HepG2 (cell line): ENCODE measurements around the gene SLAMF8. TPM values are rescaled to one million over a fixed set of nuclear protein-coding genes. Genes with fewer than 3 reads are reported as not detected.

Experiments used
- ATAC-seq: fragments of 200-7000 bp; cut with Tn5 transposase; 3 replicates; pipeline ENCODE4 v1.9.1; 2020; ENCODE audit warnings: mild to moderate bottlenecking, moderate library complexity
- BruUV-seq: library from RNA; stranded (reverse); fragments of 400-500 nt; replicated peaks from 2 replicates; lab custom pipeline; 2021; lab: Mats Ljungman, UMichigan
- CTCF ChIA-PET: fragments of 300-600 bp; formaldehyde crosslinking; extraction: SDS; loops from one replicate; lab custom pipeline; 2021; ENCODE audit warnings: low total read pairs, inconsistent platforms, low intra/inter-chr PET ratio; lab: Yijun Ruan, JAX
- POLR2A ChIA-PET: fragments of 350-600 bp; sonication (Branson Sonifier 250); formaldehyde crosslinking; loops from one replicate; lab custom pipeline; 2020; ENCODE audit warnings: antibody characterized with exemption, inconsistent platforms; lab: Yijun Ruan, JAX
- DNase-seq: peaks from one replicate; pipeline ENCODE4 v3.0.0-alpha.2; 2015; ENCODE audit warnings: low spot score
- FAIRE-seq: peaks from 3 replicates; lab custom pipeline; 2011; peaks lifted over from hg19 to GRCh38; lab: Jason Lieb, UNC
- H2AFZ ChIP-seq: one replicate; pipeline ENCODE4 v1.6.1; 2011; ENCODE audit warnings: low read length, inconsistent platforms
- H3K27ac ChIP-seq: fragments of 300-600 bp; 3 replicates; pipeline ENCODE4 v1.8.0; 2011; ENCODE audit warnings: mixed run types, mild to moderate bottlenecking, mixed read lengths, low read length, inconsistent platforms; ENCODE audit not compliant: insufficient read depth; ENCODE audit errors: extremely low read length
- H3K27me3 ChIP-seq, 2 experiments: fragments of 200-600 bp in 1 of 2; 2 replicates in 1 of 2; 3 replicates in 1 of 2; pipeline versions ENCODE4 v1.6.0 to v1.8.0; 2011; ENCODE audit warnings: low read length in 2 of 2, mild to moderate bottlenecking in 2 of 2, moderate library complexity in 2 of 2, inconsistent platforms in 1 of 2; ENCODE audit not compliant: insufficient read depth in 2 of 2, control insufficient read depth in 1 of 2
- H3K36me3 ChIP-seq, 2 experiments: fragments of 200-600 bp in 1 of 2; replicated peaks in 1 of 2; 2 replicates in 1 of 2; 3 replicates in 1 of 2; pipeline versions ENCODE4 v1.5.1 to v1.8.0; 2011; ENCODE audit warnings: low read length in 2 of 2, inconsistent platforms in 1 of 2; ENCODE audit not compliant: insufficient read depth in 2 of 2, control insufficient read depth in 1 of 2
- H3K4me1 ChIP-seq: 2 replicates; pipeline ENCODE4 v1.5.1; 2012; ENCODE audit warnings: low read length, inconsistent platforms; ENCODE audit not compliant: insufficient read depth
- H3K4me2 ChIP-seq: 2 replicates; pipeline ENCODE4 v1.6.0; 2011; ENCODE audit warnings: low read depth, low read length, inconsistent platforms
- H3K4me3 ChIP-seq, 3 experiments: fragments of 200-600 bp in 1 of 3; sonication (generic), shearing (Covaris generic) in 1 of 3; replicated peaks in 1 of 3; 2 replicates each; pipeline ENCODE4 v1.5.1; 2011 to 2016; ENCODE audit warnings: low read length in 3 of 3, inconsistent platforms in 2 of 3, low read depth in 2 of 3, mild to moderate bottlenecking in 2 of 3, control low read depth in 1 of 3, mixed read lengths in 1 of 3; ENCODE audit not compliant: insufficient read depth in 1 of 3
- H3K79me2 ChIP-seq: one replicate; pipeline ENCODE4 v1.6.1; 2011; ENCODE audit warnings: low read length, inconsistent platforms; ENCODE audit not compliant: insufficient read depth
- H3K9ac ChIP-seq: 2 replicates; pipeline ENCODE4 v1.6.0; 2011; ENCODE audit warnings: mild to moderate bottlenecking, low read depth, low read length, inconsistent platforms; ENCODE audit not compliant: insufficient read depth
- H3K9me3 ChIP-seq: 2 replicates; pipeline ENCODE4 v1.5.1; 2012; ENCODE audit warnings: mild to moderate bottlenecking, low read length
- H4K20me1 ChIP-seq: 2 replicates; pipeline ENCODE4 v1.6.0; 2011; ENCODE audit warnings: inconsistent platforms, mild to moderate bottlenecking, low read length, moderate library complexity; ENCODE audit not compliant: insufficient read depth
- AGO1 ChIP-seq: fragments of 200-400 bp; formaldehyde crosslinking; IDR thresholded peaks from 2 replicates; pipeline ENCODE4 v1.6.1; 2017; ENCODE audit warnings: mild to moderate bottlenecking, low read depth, low read length, moderate library complexity; ENCODE audit not compliant: poor library complexity, severe bottlenecking
- MZF1 ChIP-seq: sonication (generic); formaldehyde crosslinking; IDR thresholded peaks from 2 replicates; pipeline ENCODE4 v1.8.1; 2023; ENCODE audit warnings: mild to moderate bottlenecking, missing genetic modification reagents, borderline replicate concordance
- SP2 ChIP-seq: sonication (generic); formaldehyde crosslinking; IDR thresholded peaks from 2 replicates; pipeline ENCODE4 v1.5.1; 2020; ENCODE audit warnings: mild to moderate bottlenecking, missing genetic modification reagents
- ZBTB42 ChIP-seq: sonication (generic); formaldehyde crosslinking; IDR thresholded peaks from 2 replicates; pipeline ENCODE4 v1.5.0; 2020; ENCODE audit warnings: mild to moderate bottlenecking, missing genetic modification reagents
- ZNF552 ChIP-seq: sonication (generic); formaldehyde crosslinking; IDR thresholded peaks from 2 replicates; pipeline ENCODE4 v1.9.0; 2022; ENCODE audit warnings: missing genetic modification reagents, mild to moderate bottlenecking, borderline replicate concordance
- ZNF629 ChIP-seq: sonication (generic); formaldehyde crosslinking; conservative IDR thresholded peaks from 2 replicates; pipeline ENCODE4 v1.5.0; 2020; ENCODE audit warnings: missing genetic modification reagents
- ZNF841 ChIP-seq: sonication (generic); formaldehyde crosslinking; IDR thresholded peaks from 2 replicates; pipeline ENCODE4 v1.8.1; 2023; ENCODE audit warnings: missing genetic modification reagents, borderline replicate concordance
- ZSCAN12 ChIP-seq: sonication (generic); formaldehyde crosslinking; IDR thresholded peaks from 2 replicates; pipeline ENCODE4 v1.9.0; 2021; ENCODE audit warnings: mild to moderate bottlenecking, missing genetic modification reagents
- WGBS: methylation state at CpG from one replicate; pipeline ENCODE4 v1.1.6; 2017; ENCODE audit warnings: low lambda C conversion rate; 5-methylcytosine and 5-hydroxymethylcytosine counted together
- in situ Hi-C: cut with HindIII; loops from 2 replicates; pipeline ENCODE4 v1.10.0; 2017; ENCODE audit warnings: low pct_unique_long_range_greater_than_20kb; ENCODE audit not compliant: extremely low pct_ligation_motif_present
- intact Hi-C: fragments of 100-400 bp; cut with micrococcal nuclease; formaldehyde crosslinking; loops from one replicate; pipeline ENCODE4 v1.10.0; 2022; ENCODE audit not compliant: unreplicated experiment
- polyA plus RNA-seq, 8 experiments: library from polyadenylated mRNA; depleted of rRNA in 3 of 8; stranded (reverse) in 7 of 8; unstranded in 1 of 8; fragments of >200 nt; fragmentation: Illumina TruSeq in 4 of 8; extraction: Trizol in 4 of 8; gene quantifications; 2 replicates each; pipeline versions ENCODE4 v1.2.1 to v1.2.3, GENCODE V29; 2011 to 2016; ENCODE audit warnings: low read depth in 4 of 8, missing spikeins in 1 of 8, mixed read lengths in 1 of 8; ENCODE audit not compliant: insufficient read depth in 1 of 8
- total RNA-seq, 5 experiments: library from RNA; depleted of rRNA; stranded (reverse); fragments of >200 nt; fragmentation: Illumina TruSeq; extraction: Trizol; gene quantifications; 2 replicates each; pipeline ENCODE4 v1.2.3, GENCODE V29; 2016; ENCODE audit warnings: low read depth in 1 of 5
- TF ChIP-seq, protein P1 (sequence below): sonication (generic); formaldehyde crosslinking; IDR thresholded peaks from 2 replicates; pipeline ENCODE4 v1.5.1; 2020; ENCODE audit warnings: mild to moderate bottlenecking, missing genetic modification reagents, borderline replicate concordance

The SLAMF8 gene
- total and polyA plus RNA-seq, 2 of the 13 experiments (the other 11 are each of a cell fraction or from before 2014, with no cell fraction given) = not detected

DNA sequence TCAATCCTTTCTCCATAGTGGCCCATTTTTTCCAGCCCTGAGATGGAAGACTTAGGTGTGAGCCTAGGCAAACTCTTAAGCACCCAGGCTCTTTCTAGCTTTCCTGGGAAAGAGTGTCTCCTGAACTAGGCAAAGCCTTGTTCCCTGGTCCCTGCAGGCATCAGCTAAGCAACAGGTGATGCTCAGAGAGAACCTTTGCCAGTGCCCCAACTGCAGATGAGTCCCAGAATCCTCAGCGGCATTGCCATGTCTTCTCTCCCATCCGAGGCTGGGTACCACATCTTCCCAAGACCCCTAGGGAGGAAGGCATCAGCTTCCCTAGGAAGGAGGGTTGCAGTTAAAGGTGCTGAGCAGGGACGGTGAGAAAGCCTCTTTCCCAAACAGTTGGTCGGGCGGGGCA is 44.0 kb downstream of the SLAMF8 start:
- Histone ChIP-seq H3K4me2 (no peak overlapping the region), H4K20me1 (no peaks in the 10 kb centered on the region), H3K79me2 (no peaks in the 10 kb centered on the region), H3K4me1 (no peaks in the 10 kb centered on the region), H3K9ac (no peak overlapping the region), H3K4me3 (no peak overlapping the region), H3K27ac (no peak overlapping the region), H3K27me3 (peaks cover 5 to 12% of the 10 kb centered on the region in 2 experiments; a peak in 4 of 5 replicates), H2AFZ (no peak overlapping the region), H3K36me3 (no peaks in the 10 kb centered on the region), H3K9me3 (no peaks in the 10 kb centered on the region)
- 0% methylated on average over 4 of the region's 5 CpGs for whole genome bisulfite sequencing
- FAIRE-seq (no peak), DNase-seq (no peak), ATAC-seq (no peak)
- no peak for TF ChIP-seq ZNF629 (CRISPR knock-in tag)
- TF ChIP-seq, protein P1, sequence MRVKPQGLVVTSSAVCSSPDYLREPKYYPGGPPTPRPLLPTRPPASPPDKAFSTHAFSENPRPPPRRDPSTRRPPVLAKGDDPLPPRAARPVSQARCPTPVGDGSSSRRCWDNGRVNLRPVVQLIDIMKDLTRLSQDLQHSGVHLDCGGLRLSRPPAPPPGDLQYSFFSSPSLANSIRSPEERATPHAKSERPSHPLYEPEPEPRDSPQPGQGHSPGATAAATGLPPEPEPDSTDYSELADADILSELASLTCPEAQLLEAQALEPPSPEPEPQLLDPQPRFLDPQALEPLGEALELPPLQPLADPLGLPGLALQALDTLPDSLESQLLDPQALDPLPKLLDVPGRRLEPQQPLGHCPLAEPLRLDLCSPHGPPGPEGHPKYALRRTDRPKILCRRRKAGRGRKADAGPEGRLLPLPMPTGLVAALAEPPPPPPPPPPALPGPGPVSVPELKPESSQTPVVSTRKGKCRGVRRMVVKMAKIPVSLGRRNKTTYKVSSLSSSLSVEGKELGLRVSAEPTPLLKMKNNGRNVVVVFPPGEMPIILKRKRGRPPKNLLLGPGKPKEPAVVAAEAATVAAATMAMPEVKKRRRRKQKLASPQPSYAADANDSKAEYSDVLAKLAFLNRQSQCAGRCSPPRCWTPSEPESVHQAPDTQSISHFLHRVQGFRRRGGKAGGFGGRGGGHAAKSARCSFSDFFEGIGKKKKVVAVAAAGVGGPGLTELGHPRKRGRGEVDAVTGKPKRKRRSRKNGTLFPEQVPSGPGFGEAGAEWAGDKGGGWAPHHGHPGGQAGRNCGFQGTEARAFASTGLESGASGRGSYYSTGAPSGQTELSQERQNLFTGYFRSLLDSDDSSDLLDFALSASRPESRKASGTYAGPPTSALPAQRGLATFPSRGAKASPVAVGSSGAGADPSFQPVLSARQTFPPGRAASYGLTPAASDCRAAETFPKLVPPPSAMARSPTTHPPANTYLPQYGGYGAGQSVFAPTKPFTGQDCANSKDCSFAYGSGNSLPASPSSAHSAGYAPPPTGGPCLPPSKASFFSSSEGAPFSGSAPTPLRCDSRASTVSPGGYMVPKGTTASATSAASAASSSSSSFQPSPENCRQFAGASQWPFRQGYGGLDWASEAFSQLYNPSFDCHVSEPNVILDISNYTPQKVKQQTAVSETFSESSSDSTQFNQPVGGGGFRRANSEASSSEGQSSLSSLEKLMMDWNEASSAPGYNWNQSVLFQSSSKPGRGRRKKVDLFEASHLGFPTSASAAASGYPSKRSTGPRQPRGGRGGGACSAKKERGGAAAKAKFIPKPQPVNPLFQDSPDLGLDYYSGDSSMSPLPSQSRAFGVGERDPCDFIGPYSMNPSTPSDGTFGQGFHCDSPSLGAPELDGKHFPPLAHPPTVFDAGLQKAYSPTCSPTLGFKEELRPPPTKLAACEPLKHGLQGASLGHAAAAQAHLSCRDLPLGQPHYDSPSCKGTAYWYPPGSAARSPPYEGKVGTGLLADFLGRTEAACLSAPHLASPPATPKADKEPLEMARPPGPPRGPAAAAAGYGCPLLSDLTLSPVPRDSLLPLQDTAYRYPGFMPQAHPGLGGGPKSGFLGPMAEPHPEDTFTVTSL (CRISPR knock-in tag) = no peak
- intact Hi-C loops (no loop called here), in situ Hi-C loops (no loop called here)
- no TSS peak for BruUV-seq
- ChIA-PET CTCF (no interaction called here), POLR2A (no interaction called here)

DNA sequence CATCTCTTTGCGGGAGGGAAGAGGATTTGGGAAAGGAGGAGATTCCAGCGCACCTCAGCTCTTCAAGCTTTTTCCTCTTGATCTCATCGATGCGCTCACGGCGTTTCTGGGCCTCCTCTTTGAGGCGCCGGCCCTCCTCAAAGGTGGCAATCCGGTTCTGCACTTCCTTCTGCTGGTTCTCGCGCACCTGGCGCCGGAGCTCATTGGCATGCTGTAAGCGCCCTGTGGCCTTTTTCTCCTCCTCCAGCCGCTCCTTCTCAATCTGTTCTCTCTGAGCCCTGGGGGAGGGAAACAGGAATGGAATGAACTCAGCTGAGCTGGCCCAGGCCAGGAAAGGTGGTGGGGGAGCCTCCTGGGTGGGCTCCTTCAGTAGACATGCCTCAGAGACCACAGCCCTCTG is 46.2 kb downstream of the SLAMF8 start:
- POLR2A ChIA-PET = no interaction called here
- no TSS peak for BruUV-seq
- Histone ChIP-seq H3K9ac (no peak overlapping the region), H3K4me3 (no peak overlapping the region), H3K36me3 (no peaks in the 10 kb centered on the region), H3K4me2 (no peak overlapping the region), H3K9me3 (no peaks in the 10 kb centered on the region), H4K20me1 (no peaks in the 10 kb centered on the region), H3K27me3 (peaks cover 3 to 12% of the 10 kb centered on the region in 2 experiments; a peak in 4 of 5 replicates), H3K79me2 (no peaks in the 10 kb centered on the region), H3K4me1 (no peaks in the 10 kb centered on the region), H2AFZ (no peak overlapping the region), H3K27ac (no peak overlapping the region)
- intact Hi-C loops = no loop called here
- no peak for TF ChIP-seq ZNF841 (CRISPR knock-in tag)
- TF ChIP-seq AGO1 = no peak
- TF ChIP-seq ZSCAN12 = no peak
- no peak for TF ChIP-seq ZNF552 (CRISPR knock-in tag)
- TF ChIP-seq SP2 (CRISPR knock-in tag) = no peak
- TF ChIP-seq MZF1 (CRISPR knock-in tag) = no peak
- TF ChIP-seq ZBTB42 (CRISPR knock-in tag) = no peak
- FAIRE-seq = no peak
- no peak for DNase-seq
- WGBS = 24% methylated on average over 14 of the region's 15 CpGs
- CTCF ChIA-PET = no interaction called here
- no peak for ATAC-seq
- in situ Hi-C loops = no loop called here
